GM12878 (cell line): Measurements from ENCODE around the gene ZYG11B. TPM values are rescaled to one million over a fixed set of nuclear protein-coding genes. Genes with fewer than 3 reads are reported as not detected.
A peak's percentile ranks its signal among the peaks of the same experiment; 100 is the strongest.

Experiments used
- BACH1 ChIP-seq: fragments of 450-650 bp; IDR thresholded peaks from 2 replicates; pipeline ENCODE4 v1.6.1; 2017; ENCODE audit warnings: mild to moderate bottlenecking, borderline replicate concordance
- CREM ChIP-seq: IDR thresholded peaks from 2 replicates; pipeline ENCODE4 v1.6.1; 2014; ENCODE audit warnings: antibody characterized with exemption, low read depth
- EGR1 ChIP-seq, 2 experiments: IDR thresholded peaks; 1 replicate in 1 of 2; 2 replicates in 1 of 2; pipeline ENCODE4 v1.6.1; 2011 to 2012; ENCODE audit warnings: low read depth in 2 of 2, low read length in 2 of 2, borderline replicate concordance in 1 of 2, mild to moderate bottlenecking in 1 of 2, moderate library complexity in 1 of 2
- ETV6 ChIP-seq, 2 experiments: fragments of 450-650 bp in 1 of 2; IDR thresholded peaks in 1 of 2; conservative IDR thresholded peaks in 1 of 2; 2 replicates each; pipeline ENCODE4 v1.6.1; 2014; ENCODE audit warnings: antibody characterized with exemption in 1 of 2, borderline replicate concordance in 1 of 2, low read depth in 1 of 2, mild to moderate bottlenecking in 1 of 2, moderate library complexity in 1 of 2
- HSF1 ChIP-seq: fragments of 150-350 bp; IDR thresholded peaks from 2 replicates; pipeline ENCODE4 v1.6.1; 2014; ENCODE audit warnings: mild to moderate bottlenecking, low read depth, low read length
- MYC ChIP-seq: IDR thresholded peaks from 2 replicates; pipeline ENCODE4 v1.6.1; 2011; ENCODE audit warnings: mild to moderate bottlenecking, low read length, moderate library complexity, inconsistent platforms; ENCODE audit not compliant: insufficient read depth, insufficient replicate concordance, insufficient read length, severe bottlenecking
- POLR2A ChIP-seq: IDR thresholded peaks from 2 replicates; pipeline ENCODE4 v1.6.1; 2011; ENCODE audit warnings: low read depth, mild to moderate bottlenecking, low read length
- RAD51 ChIP-seq: fragments of 450-650 bp; IDR thresholded peaks from 2 replicates; pipeline ENCODE4 v1.6.1; 2016; ENCODE audit warnings: moderate library complexity, mild to moderate bottlenecking, inconsistent platforms
- RB1 ChIP-seq: fragments of 450-650 bp; formaldehyde crosslinking; IDR thresholded peaks from 2 replicates; pipeline ENCODE4 v1.6.1; 2017; ENCODE audit warnings: mild to moderate bottlenecking, borderline replicate concordance
- RELA ChIP-seq: fragments of 450-650 bp; IDR thresholded peaks from 2 replicates; pipeline ENCODE4 v1.8.0; 2014; ENCODE audit warnings: borderline replicate concordance; ENCODE audit not compliant: partially characterized antibody
- RFX5 ChIP-seq: IDR thresholded peaks from 2 replicates; pipeline ENCODE4 v1.6.1; 2011; ENCODE audit warnings: low read depth, low read length, improper control_type of control experiment
- SIN3A ChIP-seq: IDR thresholded peaks from 2 replicates; pipeline ENCODE4 v1.6.1; 2012; ENCODE audit warnings: low read depth, low read length, improper control_type of control experiment
- SMAD5 ChIP-seq: IDR thresholded peaks from 2 replicates; pipeline ENCODE4 v1.6.1; 2016; ENCODE audit warnings: antibody characterized with exemption, low read depth
- USF1 ChIP-seq: IDR thresholded peaks from 2 replicates; pipeline ENCODE4 v1.6.1; 2011; ENCODE audit warnings: borderline replicate concordance, low read depth, mild to moderate bottlenecking, moderate library complexity, mixed read lengths, low read length; ENCODE audit not compliant: insufficient read depth; ENCODE audit errors: extremely low read length
- WRNIP1 ChIP-seq: IDR thresholded peaks from 2 replicates; pipeline ENCODE4 v1.6.1; 2011; ENCODE audit warnings: low read depth, low read length, improper control_type of control experiment, borderline replicate concordance
- polyA plus RNA-seq, 11 experiments: library from polyadenylated mRNA; depleted of rRNA in 4 of 11; unstranded in 6 of 11; stranded (reverse) in 5 of 11; fragments of >200 nt; fragmentation: Nextera tagmentation in 4 of 11; fragmentation: Illumina TruSeq in 1 of 11; extraction: Ambion mirVana in 4 of 11; extraction: Trizol in 1 of 11; gene quantifications; 1 replicate in 1 of 11; 2 replicates in 10 of 11; pipeline versions ENCODE4 v1.2.1 to v1.2.3, GENCODE V29; 2011 to 2016; ENCODE audit warnings: inconsistent platforms in 2 of 11, missing spikeins in 2 of 11, low read depth in 1 of 11
- total RNA-seq, 4 experiments: library from RNA; depleted of rRNA in 3 of 4; stranded (reverse); fragments of >200 nt in 3 of 4; fragmentation: Illumina TruSeq in 1 of 4; extraction: Trizol in 1 of 4; gene quantifications; 2 replicates each; pipeline versions ENCODE4 v1.2.1 to v1.2.3, GENCODE V29; 2013 to 2021
- TF ChIP-seq, protein P1 (sequence below): fragments of 450-650 bp; conservative IDR thresholded peaks from 2 replicates; pipeline ENCODE4 v1.6.1; 2017; ENCODE audit warnings: mild to moderate bottlenecking, moderate library complexity
- TF ChIP-seq, protein P2 (sequence below): IDR thresholded peaks from 2 replicates; pipeline ENCODE4 v1.6.1; 2012; ENCODE audit warnings: improper control_type of control experiment, low read depth, low read length; ENCODE audit not compliant: insufficient replicate concordance

The ZYG11B gene
- total and polyA plus RNA-seq, 10 of the 15 experiments (the other 5 are each of a cell fraction or from before 2014, with no cell fraction given): 1.8 to 8.5 (median 5.3) TPM

DNA sequence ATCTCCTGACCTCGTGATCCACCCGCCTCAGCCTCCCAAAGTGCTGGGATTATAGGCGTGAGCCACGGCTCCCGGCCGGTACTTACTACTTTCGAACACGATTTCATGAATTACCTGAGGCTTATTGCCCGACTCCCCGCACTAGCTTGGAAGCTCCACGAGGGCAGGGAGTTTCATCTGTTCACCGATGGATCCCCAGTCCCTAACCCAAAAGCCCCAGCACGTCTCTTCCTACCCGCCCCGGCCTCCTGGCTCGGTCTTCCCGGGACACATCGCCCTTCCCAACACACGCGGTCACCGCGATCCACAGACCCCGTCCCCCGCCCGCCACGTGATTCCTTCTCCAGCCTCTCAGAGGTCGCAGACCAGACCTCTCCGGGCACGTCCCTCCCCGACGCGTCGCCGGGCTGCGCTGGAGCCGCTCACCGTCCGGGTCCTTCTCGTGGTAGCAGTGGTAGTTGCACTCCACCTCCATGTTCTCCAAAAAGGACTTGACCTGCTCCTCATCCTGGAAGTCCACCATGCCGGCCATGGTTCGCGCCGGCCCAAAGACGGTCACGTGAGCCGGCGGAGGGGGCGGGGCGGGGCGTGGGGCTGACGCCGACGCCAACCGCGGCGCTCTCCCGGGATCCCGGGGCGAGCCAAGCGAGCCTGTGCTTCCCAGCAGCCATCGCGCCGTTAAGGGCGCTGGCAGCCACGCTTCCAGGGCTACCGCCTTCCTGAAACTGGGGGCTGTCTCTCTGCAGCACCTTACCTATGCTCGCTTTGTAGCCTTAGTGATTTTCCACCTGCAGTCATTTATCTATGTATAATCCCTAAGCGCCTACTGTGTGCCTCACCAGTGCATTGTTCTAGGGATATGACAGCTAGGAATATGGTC is 28.2 kb upstream of the ZYG11B start, which contains the start of gene COA7 (continued):
- no peak for TF ChIP-seq HSF1
- TF ChIP-seq ETV6 (conservative IDR thresholded peaks at IDR 0.05 in 1 of 2, IDR thresholded peaks at IDR 0.05 in 1 of 2; ENCODE audit: borderline replicate concordance in 1 of 2, low read depth in 1 of 2): no peak
- TF ChIP-seq WRNIP1: no peak
- TF ChIP-seq CREM: 0 out of 2 replicates have a peak, but pooled peaks have one; percentile 11
- 0 out of 2 replicates have a peak, but pooled peaks have one; percentile 43 for TF ChIP-seq SMAD5
- TF ChIP-seq SIN3A: 0 out of 2 replicates have a peak, but pooled peaks have one; percentile 36
- TF ChIP-seq RB1: 0 out of 2 replicates have a peak, but pooled peaks have one; percentile 20
- TF ChIP-seq EGR1 (IDR thresholded peaks at IDR 0.05; ENCODE audit: borderline replicate concordance in 1 of 2, low read depth in 2 of 2, low read length in 2 of 2): peak in 1 of 2 experiments; percentile 20; a peak in 1 of 3 replicates
- TF ChIP-seq RFX5: no peak
- peak; percentile 83 for TF ChIP-seq MYC
- TF ChIP-seq, protein P1, sequence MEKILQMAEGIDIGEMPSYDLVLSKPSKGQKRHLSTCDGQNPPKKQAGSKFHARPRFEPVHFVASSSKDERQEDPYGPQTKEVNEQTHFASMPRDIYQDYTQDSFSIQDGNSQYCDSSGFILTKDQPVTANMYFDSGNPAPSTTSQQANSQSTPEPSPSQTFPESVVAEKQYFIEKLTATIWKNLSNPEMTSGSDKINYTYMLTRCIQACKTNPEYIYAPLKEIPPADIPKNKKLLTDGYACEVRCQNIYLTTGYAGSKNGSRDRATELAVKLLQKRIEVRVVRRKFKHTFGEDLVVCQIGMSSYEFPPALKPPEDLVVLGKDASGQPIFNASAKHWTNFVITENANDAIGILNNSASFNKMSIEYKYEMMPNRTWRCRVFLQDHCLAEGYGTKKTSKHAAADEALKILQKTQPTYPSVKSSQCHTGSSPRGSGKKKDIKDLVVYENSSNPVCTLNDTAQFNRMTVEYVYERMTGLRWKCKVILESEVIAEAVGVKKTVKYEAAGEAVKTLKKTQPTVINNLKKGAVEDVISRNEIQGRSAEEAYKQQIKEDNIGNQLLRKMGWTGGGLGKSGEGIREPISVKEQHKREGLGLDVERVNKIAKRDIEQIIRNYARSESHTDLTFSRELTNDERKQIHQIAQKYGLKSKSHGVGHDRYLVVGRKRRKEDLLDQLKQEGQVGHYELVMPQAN: peak; percentile 53; the same call in 1 of the 2 replicates
- peak; percentile 35 for TF ChIP-seq RELA
- peak; percentile 78 for TF ChIP-seq USF1
- TF ChIP-seq RAD51: peak; percentile 85
- TF ChIP-seq POLR2A: peak; percentile 74
- 0 out of 2 replicates have a peak, but pooled peaks have one; percentile 4 for TF ChIP-seq BACH1
- TF ChIP-seq, protein P2, sequence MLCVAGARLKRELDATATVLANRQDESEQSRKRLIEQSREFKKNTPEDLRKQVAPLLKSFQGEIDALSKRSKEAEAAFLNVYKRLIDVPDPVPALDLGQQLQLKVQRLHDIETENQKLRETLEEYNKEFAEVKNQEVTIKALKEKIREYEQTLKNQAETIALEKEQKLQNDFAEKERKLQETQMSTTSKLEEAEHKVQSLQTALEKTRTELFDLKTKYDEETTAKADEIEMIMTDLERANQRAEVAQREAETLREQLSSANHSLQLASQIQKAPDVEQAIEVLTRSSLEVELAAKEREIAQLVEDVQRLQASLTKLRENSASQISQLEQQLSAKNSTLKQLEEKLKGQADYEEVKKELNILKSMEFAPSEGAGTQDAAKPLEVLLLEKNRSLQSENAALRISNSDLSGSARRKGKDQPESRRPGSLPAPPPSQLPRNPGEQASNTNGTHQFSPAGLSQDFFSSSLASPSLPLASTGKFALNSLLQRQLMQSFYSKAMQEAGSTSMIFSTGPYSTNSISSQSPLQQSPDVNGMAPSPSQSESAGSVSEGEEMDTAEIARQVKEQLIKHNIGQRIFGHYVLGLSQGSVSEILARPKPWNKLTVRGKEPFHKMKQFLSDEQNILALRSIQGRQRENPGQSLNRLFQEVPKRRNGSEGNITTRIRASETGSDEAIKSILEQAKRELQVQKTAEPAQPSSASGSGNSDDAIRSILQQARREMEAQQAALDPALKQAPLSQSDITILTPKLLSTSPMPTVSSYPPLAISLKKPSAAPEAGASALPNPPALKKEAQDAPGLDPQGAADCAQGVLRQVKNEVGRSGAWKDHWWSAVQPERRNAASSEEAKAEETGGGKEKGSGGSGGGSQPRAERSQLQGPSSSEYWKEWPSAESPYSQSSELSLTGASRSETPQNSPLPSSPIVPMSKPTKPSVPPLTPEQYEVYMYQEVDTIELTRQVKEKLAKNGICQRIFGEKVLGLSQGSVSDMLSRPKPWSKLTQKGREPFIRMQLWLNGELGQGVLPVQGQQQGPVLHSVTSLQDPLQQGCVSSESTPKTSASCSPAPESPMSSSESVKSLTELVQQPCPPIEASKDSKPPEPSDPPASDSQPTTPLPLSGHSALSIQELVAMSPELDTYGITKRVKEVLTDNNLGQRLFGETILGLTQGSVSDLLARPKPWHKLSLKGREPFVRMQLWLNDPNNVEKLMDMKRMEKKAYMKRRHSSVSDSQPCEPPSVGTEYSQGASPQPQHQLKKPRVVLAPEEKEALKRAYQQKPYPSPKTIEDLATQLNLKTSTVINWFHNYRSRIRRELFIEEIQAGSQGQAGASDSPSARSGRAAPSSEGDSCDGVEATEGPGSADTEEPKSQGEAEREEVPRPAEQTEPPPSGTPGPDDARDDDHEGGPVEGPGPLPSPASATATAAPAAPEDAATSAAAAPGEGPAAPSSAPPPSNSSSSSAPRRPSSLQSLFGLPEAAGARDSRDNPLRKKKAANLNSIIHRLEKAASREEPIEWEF: no peak
